IPS DF 4.7 (cell line): Measurements from ENCODE around the gene NDUFAF2.

Experiments used
- DNase-seq: peaks from one replicate; pipeline ENCODE4 v3.0.0-alpha.2; 2013; ENCODE audit warnings: low spot score; ENCODE audit errors: extremely low read depth

The NDUFAF2 gene

GRCh38 chr5:61119066-61119465 is 174.1 kb downstream of the NDUFAF2 start:
- DNase-seq: no peak

GRCh38 chr5:61120534-61120933 is 175.5 kb downstream of the NDUFAF2 start:
- DNase-seq: no peak

GRCh38 chr5:61123145-61123544 is 178.1 kb downstream of the NDUFAF2 start:
- no peak for DNase-seq

- DNase-seq: no peak
Measured at GRCh38 chr5:61130289-61130688, 185.3 kb downstream of the NDUFAF2 start.

- no peak for DNase-seq
Measured at GRCh38 chr5:61132559-61132958, 187.6 kb downstream of the NDUFAF2 start.

GRCh38 chr5:61137835-61138234 is 192.8 kb downstream of the NDUFAF2 start:
- no peak for DNase-seq

GRCh38 chr5:61139094-61139873 is 194.3 kb downstream of the NDUFAF2 start:
- no peak for DNase-seq

GRCh38 chr5:61139931-61140330 is 194.9 kb downstream of the NDUFAF2 start:
- DNase-seq: no peak

GRCh38 chr5:61141801-61142200 is 196.8 kb downstream of the NDUFAF2 start:
- DNase-seq: no peak

GRCh38 chr5:61142391-61142790 is 197.4 kb downstream of the NDUFAF2 start:
- no peak for DNase-seq

- no peak for DNase-seq
Measured at GRCh38 chr5:61142811-61143210, 197.8 kb downstream of the NDUFAF2 start.

- no peak for DNase-seq
Measured at GRCh38 chr5:61148515-61148914, 203.5 kb downstream of the NDUFAF2 start.

GRCh38 chr5:61151893-61152292 is 206.9 kb downstream of the NDUFAF2 start:
- no peak for DNase-seq

- no peak for DNase-seq
Measured at GRCh38 chr5:61159070-61159469, 214.1 kb downstream of the NDUFAF2 start.

GRCh38 chr5:61159836-61160235 is 214.8 kb downstream of the NDUFAF2 start:
- DNase-seq: no peak

- no peak for DNase-seq
Measured at GRCh38 chr5:61160497-61160896, 215.5 kb downstream of the NDUFAF2 start.

GRCh38 chr5:61162010-61162831 is 217.2 kb downstream of the NDUFAF2 start, which contains the start of gene SMIM15:
Gene SMIM15 (minus strand): TSS chr5:61162468. CDS start chr5:61160171, 2,297 bp downstream.
- peak; percentile 44 for DNase-seq

GRCh38 chr5:61162832-61163567 is 218.0 kb downstream of the NDUFAF2 start:
- DNase-seq: no peak

GRCh38 chr5:61163905-61164304 is 218.9 kb downstream of the NDUFAF2 start:
- DNase-seq: no peak

GRCh38 chr5:61167382-61167781 is 222.4 kb downstream of the NDUFAF2 start:
- DNase-seq: no peak

GRCh38 chr5:61168951-61169350 is 223.9 kb downstream of the NDUFAF2 start:
- DNase-seq: no peak

GRCh38 chr5:61171479-61171878 is 226.5 kb downstream of the NDUFAF2 start:
- no peak for DNase-seq
